ENCODE results near the gene TXNDC11.
A peak's percentile ranks its signal among the peaks of the same experiment; 100 is the strongest.

The TXNDC11 gene

DNA sequence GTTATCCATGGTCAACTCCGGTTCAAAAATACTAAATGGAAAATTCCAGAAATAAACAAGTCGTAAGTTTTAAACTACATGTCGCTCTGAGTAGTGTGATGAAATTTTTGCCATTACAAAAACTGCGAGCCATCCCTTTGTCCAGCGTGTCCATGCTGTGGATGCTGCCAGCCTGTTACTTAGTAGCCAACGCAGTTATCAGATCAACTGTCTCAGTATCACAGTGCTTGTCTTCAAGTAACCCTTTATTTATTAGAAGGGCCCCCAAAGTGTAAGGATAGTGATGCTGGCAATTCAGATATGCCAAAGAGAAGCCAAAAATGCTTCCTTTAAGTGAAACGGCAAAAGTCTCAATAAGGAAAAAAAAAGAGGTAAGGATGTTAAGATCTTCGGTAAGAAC lies 50.5 kb downstream of the TXNDC11 start:
- Mint-ChIP-seq H3K27me3 (no peaks in the 10 kb centered on the region), H3K27ac (no peak overlapping the region), H3K9me3 (no peaks in the 10 kb centered on the region), H3K4me1 (ENCODE audit: low read depth) (peaks cover 35% of the 10 kb centered on the region), H3K4me3 (no peak overlapping the region), H3K36me3 (ENCODE audit: low read depth) (peaks cover 67% of the 10 kb centered on the region)

DNA sequence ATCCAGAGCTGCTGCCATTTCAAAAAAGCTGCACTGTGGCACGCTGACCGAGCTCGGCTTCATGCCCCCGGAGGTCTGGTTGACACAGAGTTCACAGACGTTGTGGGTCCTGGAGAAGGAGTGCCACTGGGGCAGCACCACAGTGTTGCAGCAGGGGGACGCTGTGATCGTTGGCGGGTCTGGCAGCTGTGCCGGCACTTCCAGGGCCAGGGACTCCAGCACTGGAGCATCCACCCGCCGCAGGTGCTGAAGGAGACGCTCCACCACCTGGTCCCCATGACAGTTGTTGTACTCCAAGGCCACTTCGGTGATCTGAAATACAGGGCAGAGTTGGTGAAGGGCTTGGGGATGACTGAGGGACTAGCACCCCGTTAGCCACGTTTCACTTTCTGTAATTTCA lies 50.9 kb downstream of the TXNDC11 start:
- Mint-ChIP-seq H3K36me3 (ENCODE audit: low read depth) (peaks cover 67% of the 10 kb centered on the region), H3K4me1 (ENCODE audit: low read depth) (peaks cover 31% of the 10 kb centered on the region), H3K27me3 (no peaks in the 10 kb centered on the region), H3K9me3 (no peaks in the 10 kb centered on the region), H3K27ac (no peak overlapping the region), H3K4me3 (no peak overlapping the region)

GRCh38 chr16:11691235-11691634 lies 51.4 kb downstream of the TXNDC11 start:
- Mint-ChIP-seq H3K27ac (no peak overlapping the region), H3K27me3 (no peaks in the 10 kb centered on the region), H3K4me3 (no peak overlapping the region), H3K36me3 (ENCODE audit: low read depth) (peaks cover 67% of the 10 kb centered on the region), H3K9me3 (no peaks in the 10 kb centered on the region), H3K4me1 (ENCODE audit: low read depth) (peaks cover 26% of the 10 kb centered on the region)

GRCh38 chr16:11689031-11689840 lies 53.4 kb downstream of the TXNDC11 start:
- Mint-ChIP-seq H3K36me3 (ENCODE audit: low read depth) (peaks cover 63% of the 10 kb centered on the region), H3K4me1 (ENCODE audit: low read depth) (peaks cover 32% of the 10 kb centered on the region)

GRCh38 chr16:11688520-11688886 lies 54.2 kb downstream of the TXNDC11 start:
- peaks cover 37% of the 10 kb centered on the region for H3K4me1 Mint-ChIP-seq (ENCODE audit: low read depth)
- H3K4me3 Mint-ChIP-seq, result no peak overlapping the region
- peaks cover 70% of the 10 kb centered on the region for H3K36me3 Mint-ChIP-seq (ENCODE audit: low read depth)
- no peaks in the 10 kb centered on the region for H3K27me3 Mint-ChIP-seq
- no peak overlapping the region for H3K27ac Mint-ChIP-seq
- H3K9me3 Mint-ChIP-seq, result no peaks in the 10 kb centered on the region

More at GRCh38 chr16:11689031-11689840, 53.4 kb downstream of the TXNDC11 start:
- H3K27me3 Mint-ChIP-seq, result no peaks in the 10 kb centered on the region
- no peak overlapping the region for H3K27ac Mint-ChIP-seq
- peak overlapping the region; percentile 3 for H3K4me3 Mint-ChIP-seq
- no peaks in the 10 kb centered on the region for H3K9me3 Mint-ChIP-seq

- H3K27me3 Mint-ChIP-seq, result no peaks in the 10 kb centered on the region
- H3K27ac Mint-ChIP-seq, result no peak overlapping the region
- no peak overlapping the region for H3K4me3 Mint-ChIP-seq
- peaks cover 43% of the 10 kb centered on the region for H3K4me1 Mint-ChIP-seq (ENCODE audit: low read depth)
- H3K9me3 Mint-ChIP-seq, result no peaks in the 10 kb centered on the region
- peaks cover 75% of the 10 kb centered on the region for H3K36me3 Mint-ChIP-seq (ENCODE audit: low read depth)
Measured at GRCh38 chr16:11687601-11688519, 54.8 kb downstream of the TXNDC11 start.

- Mint-ChIP-seq H3K9me3 (no peaks in the 10 kb centered on the region), H3K36me3 (ENCODE audit: low read depth) (peaks cover 70% of the 10 kb centered on the region), H3K4me1 (ENCODE audit: low read depth) (peaks cover 54% of the 10 kb centered on the region), H3K4me3 (no peak overlapping the region), H3K27ac (no peak overlapping the region), H3K27me3 (no peaks in the 10 kb centered on the region)
Measured at GRCh38 chr16:11686713-11687380, 55.8 kb downstream of the TXNDC11 start.

- Mint-ChIP-seq H3K9me3 (no peaks in the 10 kb centered on the region), H3K27me3 (no peaks in the 10 kb centered on the region), H3K36me3 (ENCODE audit: low read depth) (peaks cover 67% of the 10 kb centered on the region), H3K4me1 (ENCODE audit: low read depth) (peaks cover 62% of the 10 kb centered on the region), H3K4me3 (no peak overlapping the region), H3K27ac (no peak overlapping the region)
Measured at GRCh38 chr16:11685844-11686618, 56.6 kb downstream of the TXNDC11 start.

- Mint-ChIP-seq H3K4me3 (no peak overlapping the region), H3K4me1 (ENCODE audit: low read depth) (peaks cover 65% of the 10 kb centered on the region), H3K36me3 (ENCODE audit: low read depth) (peaks cover 60% of the 10 kb centered on the region), H3K27me3 (no peaks in the 10 kb centered on the region), H3K27ac (no peak overlapping the region), H3K9me3 (no peaks in the 10 kb centered on the region)
Measured at GRCh38 chr16:11684231-11685025, 58.2 kb downstream of the TXNDC11 start.

DNA sequence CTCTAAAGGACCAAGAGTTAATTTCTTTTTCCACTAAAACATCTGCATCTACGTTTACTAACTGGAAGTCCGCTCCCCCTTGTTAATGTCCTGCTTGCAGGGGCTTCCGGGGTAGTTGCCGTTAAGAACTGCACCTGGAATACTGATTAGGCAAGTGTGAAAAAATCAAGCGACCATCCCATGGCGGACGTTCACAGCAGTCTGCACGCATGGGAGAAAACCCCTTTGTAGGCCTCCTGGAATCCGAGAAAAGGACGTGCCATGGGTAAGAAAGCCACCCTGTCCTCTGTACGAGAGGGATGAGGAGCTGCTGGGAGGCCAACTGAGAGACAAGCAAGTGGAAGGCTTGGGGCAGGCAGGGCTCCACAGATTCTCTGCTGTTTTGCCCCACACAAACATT lies 59.5 kb downstream of the TXNDC11 start:
- no peaks in the 10 kb centered on the region for H3K27me3 Mint-ChIP-seq
- peaks cover 67% of the 10 kb centered on the region for H3K36me3 Mint-ChIP-seq (ENCODE audit: low read depth)
- H3K4me1 Mint-ChIP-seq (ENCODE audit: low read depth), result peaks cover 58% of the 10 kb centered on the region
- H3K4me3 Mint-ChIP-seq, result no peak overlapping the region
- H3K9me3 Mint-ChIP-seq, result no peaks in the 10 kb centered on the region
- H3K27ac Mint-ChIP-seq, result no peak overlapping the region

GRCh38 chr16:11682655-11683096 lies 60.0 kb downstream of the TXNDC11 start:
- H3K4me1 Mint-ChIP-seq (ENCODE audit: low read depth), result peaks cover 63% of the 10 kb centered on the region
- no peaks in the 10 kb centered on the region for H3K27me3 Mint-ChIP-seq
- H3K36me3 Mint-ChIP-seq (ENCODE audit: low read depth), result peaks cover 67% of the 10 kb centered on the region
- H3K4me3 Mint-ChIP-seq, result peak overlapping the region; percentile 9
- H3K27ac Mint-ChIP-seq, result peak overlapping the region; percentile 34
- no peaks in the 10 kb centered on the region for H3K9me3 Mint-ChIP-seq

- Mint-ChIP-seq H3K27me3 (no peaks in the 10 kb centered on the region), H3K4me3 (peak overlapping the region; percentile 21), H3K9me3 (no peaks in the 10 kb centered on the region), H3K36me3 (ENCODE audit: low read depth) (peaks cover 64% of the 10 kb centered on the region), H3K4me1 (ENCODE audit: low read depth) (peaks cover 63% of the 10 kb centered on the region), H3K27ac (peak overlapping the region; percentile 84)
Measured at GRCh38 chr16:11681976-11682654, 60.5 kb downstream of the TXNDC11 start.

DNA sequence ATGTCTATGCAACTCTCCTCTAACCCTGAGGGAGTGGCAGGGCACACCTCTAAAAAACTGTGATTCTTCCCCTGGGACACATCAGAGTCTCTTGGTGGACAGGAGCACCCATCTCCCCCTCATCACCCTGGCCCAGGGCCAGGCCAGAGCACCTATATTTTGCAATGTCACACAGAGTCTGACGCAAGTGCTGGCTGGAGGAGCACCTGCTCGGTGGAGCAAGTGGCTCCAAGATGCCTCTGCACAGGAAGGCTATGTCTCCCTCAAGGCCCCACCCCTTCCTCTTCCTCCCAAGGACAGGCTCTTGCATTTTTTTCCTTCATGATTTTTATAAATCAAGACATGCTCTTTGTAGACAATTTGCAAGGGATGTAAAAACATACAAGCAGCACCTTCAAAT lies 61.1 kb downstream of the TXNDC11 start:
- Mint-ChIP-seq H3K9me3 (no peaks in the 10 kb centered on the region), H3K4me3 (peak overlapping the region; percentile 21), H3K27ac (peak overlapping the region; percentile 84), H3K4me1 (ENCODE audit: low read depth) (peaks cover 66% of the 10 kb centered on the region), H3K27me3 (no peaks in the 10 kb centered on the region), H3K36me3 (ENCODE audit: low read depth) (peaks cover 64% of the 10 kb centered on the region)
